ENCODE measurements around the gene ETS1.

Gene ETS1

GRCh38 chr11:128620309-128621100 is 33.1 kb upstream of the ETS1 start:
- no peaks in the 10 kb centered on the region for H3K27me3 ChIP-seq (ENCODE audit: insufficient read depth, poor library complexity, severe bottlenecking)
- TF ChIP-seq, protein P1, sequence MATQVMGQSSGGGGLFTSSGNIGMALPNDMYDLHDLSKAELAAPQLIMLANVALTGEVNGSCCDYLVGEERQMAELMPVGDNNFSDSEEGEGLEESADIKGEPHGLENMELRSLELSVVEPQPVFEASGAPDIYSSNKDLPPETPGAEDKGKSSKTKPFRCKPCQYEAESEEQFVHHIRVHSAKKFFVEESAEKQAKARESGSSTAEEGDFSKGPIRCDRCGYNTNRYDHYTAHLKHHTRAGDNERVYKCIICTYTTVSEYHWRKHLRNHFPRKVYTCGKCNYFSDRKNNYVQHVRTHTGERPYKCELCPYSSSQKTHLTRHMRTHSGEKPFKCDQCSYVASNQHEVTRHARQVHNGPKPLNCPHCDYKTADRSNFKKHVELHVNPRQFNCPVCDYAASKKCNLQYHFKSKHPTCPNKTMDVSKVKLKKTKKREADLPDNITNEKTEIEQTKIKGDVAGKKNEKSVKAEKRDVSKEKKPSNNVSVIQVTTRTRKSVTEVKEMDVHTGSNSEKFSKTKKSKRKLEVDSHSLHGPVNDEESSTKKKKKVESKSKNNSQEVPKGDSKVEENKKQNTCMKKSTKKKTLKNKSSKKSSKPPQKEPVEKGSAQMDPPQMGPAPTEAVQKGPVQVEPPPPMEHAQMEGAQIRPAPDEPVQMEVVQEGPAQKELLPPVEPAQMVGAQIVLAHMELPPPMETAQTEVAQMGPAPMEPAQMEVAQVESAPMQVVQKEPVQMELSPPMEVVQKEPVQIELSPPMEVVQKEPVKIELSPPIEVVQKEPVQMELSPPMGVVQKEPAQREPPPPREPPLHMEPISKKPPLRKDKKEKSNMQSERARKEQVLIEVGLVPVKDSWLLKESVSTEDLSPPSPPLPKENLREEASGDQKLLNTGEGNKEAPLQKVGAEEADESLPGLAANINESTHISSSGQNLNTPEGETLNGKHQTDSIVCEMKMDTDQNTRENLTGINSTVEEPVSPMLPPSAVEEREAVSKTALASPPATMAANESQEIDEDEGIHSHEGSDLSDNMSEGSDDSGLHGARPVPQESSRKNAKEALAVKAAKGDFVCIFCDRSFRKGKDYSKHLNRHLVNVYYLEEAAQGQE (IDR thresholded peaks at IDR 0.05; ENCODE audit: insufficient replicate concordance, low read depth): no peak
- TF ChIP-seq GABPA (IDR thresholded peaks at IDR 0.05; ENCODE audit: low read depth) (no peak), SPI1 (IDR thresholded peaks at IDR 0.05; ENCODE audit: borderline replicate concordance, low read depth) (peak; percentile 23; the same call in 1 of the 2 replicates)
- DNase-seq (ENCODE audit: low read depth in 1 of 2, low spot score in 1 of 2): no peak
- no peak overlapping the region for H3K27ac ChIP-seq (replicated peaks)
- H3K4me3 ChIP-seq (replicated peaks; ENCODE audit: insufficient read depth, low read length): no peak overlapping the region

DNA sequence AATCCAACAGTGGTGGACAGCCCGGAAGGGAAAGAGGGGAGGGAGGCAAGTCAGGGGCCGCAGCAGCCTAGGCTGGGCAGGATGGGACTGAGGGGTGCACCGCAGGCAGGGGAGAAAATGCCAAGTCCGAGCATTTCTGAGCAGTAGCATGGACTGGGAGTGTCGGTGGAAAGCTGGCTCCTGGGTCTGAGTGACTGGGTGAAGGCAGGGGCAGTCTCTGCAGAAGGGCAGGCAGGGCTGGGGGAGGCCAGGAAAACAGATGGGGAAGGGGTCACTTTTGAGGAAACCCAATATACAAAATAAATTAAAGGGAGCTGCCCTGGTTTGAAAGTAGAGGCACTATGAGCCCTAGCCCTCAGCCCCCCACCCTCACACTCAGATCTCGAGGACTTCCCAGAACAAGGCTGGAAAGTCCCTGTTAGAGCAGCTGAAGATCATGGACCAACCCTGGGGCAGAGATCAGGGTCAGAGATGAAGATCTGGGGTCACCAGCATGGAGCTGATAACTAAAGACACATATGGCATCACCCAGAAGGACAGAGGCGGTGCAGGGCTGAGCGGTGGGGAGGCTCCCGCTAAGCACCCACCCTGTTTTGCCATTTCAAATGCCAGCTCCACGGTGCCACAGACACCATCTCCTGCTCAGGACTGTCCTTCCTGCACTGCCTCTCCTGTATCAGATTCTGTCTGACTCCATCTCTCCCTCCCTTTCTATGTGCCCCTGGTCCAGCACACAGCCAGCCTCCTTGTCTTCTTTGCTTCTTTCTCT is 32.4 kb upstream of the ETS1 start:
- Histone ChIP-seq H3K4me3 (replicated peaks; ENCODE audit: insufficient read depth, low read length) (no peak overlapping the region), H3K27me3 (ENCODE audit: insufficient read depth, poor library complexity, severe bottlenecking) (no peaks in the 10 kb centered on the region), H3K27ac (replicated peaks) (no peak overlapping the region)
- DNase-seq (ENCODE audit: low read depth in 1 of 2, low spot score in 1 of 2): no peak
- TF ChIP-seq GABPA (IDR thresholded peaks at IDR 0.05; ENCODE audit: low read depth) (no peak), POLR2AphosphoS5 (IDR thresholded peaks at IDR 0.05; ENCODE audit: low read depth) (no peak)
- TF ChIP-seq, protein P1 (IDR thresholded peaks at IDR 0.05; ENCODE audit: insufficient replicate concordance, low read depth): no peak
- TF ChIP-seq, protein P2, sequence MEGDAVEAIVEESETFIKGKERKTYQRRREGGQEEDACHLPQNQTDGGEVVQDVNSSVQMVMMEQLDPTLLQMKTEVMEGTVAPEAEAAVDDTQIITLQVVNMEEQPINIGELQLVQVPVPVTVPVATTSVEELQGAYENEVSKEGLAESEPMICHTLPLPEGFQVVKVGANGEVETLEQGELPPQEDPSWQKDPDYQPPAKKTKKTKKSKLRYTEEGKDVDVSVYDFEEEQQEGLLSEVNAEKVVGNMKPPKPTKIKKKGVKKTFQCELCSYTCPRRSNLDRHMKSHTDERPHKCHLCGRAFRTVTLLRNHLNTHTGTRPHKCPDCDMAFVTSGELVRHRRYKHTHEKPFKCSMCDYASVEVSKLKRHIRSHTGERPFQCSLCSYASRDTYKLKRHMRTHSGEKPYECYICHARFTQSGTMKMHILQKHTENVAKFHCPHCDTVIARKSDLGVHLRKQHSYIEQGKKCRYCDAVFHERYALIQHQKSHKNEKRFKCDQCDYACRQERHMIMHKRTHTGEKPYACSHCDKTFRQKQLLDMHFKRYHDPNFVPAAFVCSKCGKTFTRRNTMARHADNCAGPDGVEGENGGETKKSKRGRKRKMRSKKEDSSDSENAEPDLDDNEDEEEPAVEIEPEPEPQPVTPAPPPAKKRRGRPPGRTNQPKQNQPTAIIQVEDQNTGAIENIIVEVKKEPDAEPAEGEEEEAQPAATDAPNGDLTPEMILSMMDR (IDR thresholded peaks at IDR 0.05; ENCODE audit: insufficient read depth, low read length): no peak

DNA sequence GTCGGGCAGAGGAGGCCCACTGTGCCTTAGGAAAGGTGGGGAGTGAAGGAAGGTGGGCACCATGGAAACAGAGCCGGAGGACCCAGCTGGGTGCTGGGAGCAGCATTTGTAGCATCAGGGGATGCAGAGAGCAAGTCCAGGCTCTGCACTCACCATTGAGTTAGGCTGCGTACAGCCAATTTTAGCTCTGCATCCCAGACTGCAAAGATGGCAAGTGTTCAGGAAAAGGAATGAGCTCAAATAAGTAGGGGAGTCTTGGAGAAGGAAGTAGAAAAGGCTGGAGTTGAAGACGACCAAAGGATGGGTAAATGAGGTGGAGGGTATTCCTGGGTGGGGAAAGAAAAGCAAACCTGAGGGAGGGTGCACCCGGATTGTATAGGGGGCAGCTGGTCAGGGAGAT is 31.6 kb upstream of the ETS1 start:
- TF ChIP-seq, protein P1 (IDR thresholded peaks at IDR 0.05; ENCODE audit: insufficient replicate concordance, low read depth): no peak
- no peak for TF ChIP-seq GABPA (IDR thresholded peaks at IDR 0.05; ENCODE audit: low read depth)
- TF ChIP-seq SPI1 (IDR thresholded peaks at IDR 0.05; ENCODE audit: borderline replicate concordance, low read depth): no peak
- TF ChIP-seq, protein P2 (IDR thresholded peaks at IDR 0.05; ENCODE audit: insufficient read depth, low read length): no peak
- no peak for TF ChIP-seq POLR2AphosphoS5 (IDR thresholded peaks at IDR 0.05; ENCODE audit: low read depth)
- Histone ChIP-seq H3K27me3 (ENCODE audit: insufficient read depth, poor library complexity, severe bottlenecking) (no peaks in the 10 kb centered on the region), H3K27ac (replicated peaks) (no peak overlapping the region), H3K4me3 (replicated peaks; ENCODE audit: insufficient read depth, low read length) (no peak overlapping the region)
- DNase-seq (ENCODE audit: low read depth in 1 of 2, low spot score in 1 of 2): no peak

Measured in HL-60 (cell line).